Memory B cell (primary cell): ENCODE data around the gene TPI1.
"Not testable (repeated sequence)": the region's sequence is repeated elsewhere in the genome, so short reads cannot be mapped to it uniquely, and the experiment has no call there.

ENCODE experiments used
- ATAC-seq: fragments of 150-1000 bp; cut with Tn5 transposase; 2 replicates; pipeline ENCODE4 v1.10.0; 2021; ENCODE audit warnings: low read depth, mild to moderate bottlenecking, moderate library complexity
- DNase-seq, 2 donors: peaks; one replicate each; pipeline ENCODE4 v3.0.0; 2022; ENCODE audit warnings: low spot score in 2 of 2
- H3K27ac Mint-ChIP-seq: one replicate; pipeline ENCODE4 v1.8.0; 2022; ENCODE audit warnings: mild to moderate bottlenecking, moderate library complexity, mixed read lengths
- H3K27me3 Mint-ChIP-seq: one replicate; pipeline ENCODE4 v1.8.0; 2022; ENCODE audit warnings: mixed read lengths
- H3K36me3 Mint-ChIP-seq: one replicate; pipeline ENCODE4 v1.8.0; 2022; ENCODE audit warnings: mild to moderate bottlenecking, mixed read lengths
- H3K4me1 Mint-ChIP-seq: one replicate; pipeline ENCODE4 v1.8.0; 2022; ENCODE audit warnings: mixed read lengths
- H3K4me3 Mint-ChIP-seq: one replicate; pipeline ENCODE4 v1.8.0; 2022; ENCODE audit warnings: mild to moderate bottlenecking, moderate library complexity, mixed read lengths
- H3K9me3 Mint-ChIP-seq: one replicate; pipeline ENCODE4 v1.8.0; 2022; ENCODE audit warnings: mixed read lengths

TPI1 gene

GRCh38 chr12:6873094-6874014, 6.0 kb downstream of the TPI1 start, which contains the start of gene SPSB2:
TSS of gene SPSB2 (minus strand) at chr12:6873303. CDS start at chr12:6872901, 402 bp downstream.
- Mint-ChIP-seq H3K4me1 (peaks cover 38% of the 10 kb centered on the region), H3K27ac (peak within 1 kb of the TSS; percentile 90), H3K9me3 (no peaks in the 10 kb centered on the region), H3K36me3 (peaks cover 8% of the 10 kb centered on the region), H3K4me3 (peak within 1 kb of the TSS; percentile 89), H3K27me3 (no peaks in the 10 kb centered on the region)
- DNase-seq (peak; percentile 99), ATAC-seq (peak; percentile 88)

- Mint-ChIP-seq H3K4me3 (peak overlapping the region; percentile 89), H3K4me1 (peaks cover 32% of the 10 kb centered on the region), H3K27ac (peak overlapping the region; percentile 90)
- DNase-seq, H3K9me3 Mint-ChIP-seq, H3K27me3 Mint-ChIP-seq, H3K36me3 Mint-ChIP-seq, ATAC-seq: not testable (repeated sequence)
These were observed 6.7 kb downstream of the TPI1 start for GRCh38 chr12:6874015-6874368.

GRCh38 chr12:6879824-6880223, 12.5 kb downstream of the TPI1 start:
- H3K9me3 Mint-ChIP-seq, H3K4me1 Mint-ChIP-seq, H3K27me3 Mint-ChIP-seq, H3K36me3 Mint-ChIP-seq, H3K4me3 Mint-ChIP-seq, ATAC-seq, DNase-seq, H3K27ac Mint-ChIP-seq: not testable (repeated sequence)

GRCh38 chr12:6883252-6883651, 15.9 kb downstream of the TPI1 start:
- H3K27me3 Mint-ChIP-seq = no peaks in the 10 kb centered on the region
- H3K9me3 Mint-ChIP-seq = no peaks in the 10 kb centered on the region
- H3K27ac Mint-ChIP-seq = no peak overlapping the region
- DNase-seq (no peak), ATAC-seq (no peak)
- H3K4me3 Mint-ChIP-seq = no peak overlapping the region
- peaks cover 4% of the 10 kb centered on the region for H3K36me3 Mint-ChIP-seq
- no peaks in the 10 kb centered on the region for H3K4me1 Mint-ChIP-seq

GRCh38 chr12:6883683-6884082, 16.4 kb downstream of the TPI1 start:
- no peaks in the 10 kb centered on the region for H3K27me3 Mint-ChIP-seq
- DNase-seq (no peak), ATAC-seq (no peak)

GRCh38 chr12:6884539-6884938, 17.2 kb downstream of the TPI1 start:
- ATAC-seq (no peak), DNase-seq (no peak)
- Mint-ChIP-seq H3K36me3 (peaks cover 4% of the 10 kb centered on the region), H3K27me3 (no peaks in the 10 kb centered on the region), H3K4me3 (no peak overlapping the region), H3K4me1 (no peaks in the 10 kb centered on the region), H3K27ac (no peak overlapping the region), H3K9me3 (no peaks in the 10 kb centered on the region)

More at GRCh38 chr12:6883683-6884082, 16.4 kb downstream of the TPI1 start:
- Mint-ChIP-seq H3K36me3 (peaks cover 4% of the 10 kb centered on the region), H3K27ac (no peak overlapping the region), H3K4me3 (no peak overlapping the region), H3K4me1 (no peaks in the 10 kb centered on the region), H3K9me3 (no peaks in the 10 kb centered on the region)

GRCh38 chr12:6886206-6886999, 19.1 kb downstream of the TPI1 start:
- not testable (repeated sequence) for H3K27me3 Mint-ChIP-seq, DNase-seq, H3K27ac Mint-ChIP-seq, H3K4me3 Mint-ChIP-seq, H3K4me1 Mint-ChIP-seq, H3K36me3 Mint-ChIP-seq, H3K9me3 Mint-ChIP-seq, ATAC-seq

GRCh38 chr12:6887460-6887859, 20.1 kb downstream of the TPI1 start:
- ATAC-seq = no peak
- peaks cover 4% of the 10 kb centered on the region for H3K36me3 Mint-ChIP-seq
- no peaks in the 10 kb centered on the region for H3K27me3 Mint-ChIP-seq
- no peaks in the 10 kb centered on the region for H3K9me3 Mint-ChIP-seq
- H3K4me3 Mint-ChIP-seq = no peak overlapping the region
- DNase-seq = no peak
- H3K27ac Mint-ChIP-seq = no peak overlapping the region
- H3K4me1 Mint-ChIP-seq = peaks cover 2% of the 10 kb centered on the region

- DNase-seq = no peak
- Mint-ChIP-seq H3K27ac (no peak overlapping the region), H3K27me3 (no peaks in the 10 kb centered on the region), H3K4me1 (peaks cover 2% of the 10 kb centered on the region), H3K36me3 (peaks cover 4% of the 10 kb centered on the region), H3K4me3 (no peak overlapping the region), H3K9me3 (no peaks in the 10 kb centered on the region)
- no peak for ATAC-seq
These were observed 21.0 kb downstream of the TPI1 start for GRCh38 chr12:6888360-6888759.

- not testable (repeated sequence) for ATAC-seq, H3K36me3 Mint-ChIP-seq, H3K27me3 Mint-ChIP-seq, DNase-seq, H3K4me3 Mint-ChIP-seq, H3K4me1 Mint-ChIP-seq, H3K9me3 Mint-ChIP-seq, H3K27ac Mint-ChIP-seq
These were observed 21.5 kb downstream of the TPI1 start for GRCh38 chr12:6888794-6889193.

GRCh38 chr12:6889775-6890573, 22.6 kb downstream of the TPI1 start:
- H3K27me3 Mint-ChIP-seq, H3K4me1 Mint-ChIP-seq, DNase-seq, H3K27ac Mint-ChIP-seq, H3K36me3 Mint-ChIP-seq, ATAC-seq, H3K4me3 Mint-ChIP-seq, H3K9me3 Mint-ChIP-seq: not testable (repeated sequence)

- peaks cover 2% of the 10 kb centered on the region for H3K4me1 Mint-ChIP-seq
- no peaks in the 10 kb centered on the region for H3K27me3 Mint-ChIP-seq
- no peaks in the 10 kb centered on the region for H3K36me3 Mint-ChIP-seq
- peak; percentile 92 for ATAC-seq
- H3K9me3 Mint-ChIP-seq = no peaks in the 10 kb centered on the region
- DNase-seq = peak; percentile 96 to 98
- H3K27ac Mint-ChIP-seq = peak overlapping the region; percentile 91
- peak overlapping the region; percentile 85 for H3K4me3 Mint-ChIP-seq
These were observed 23.7 kb downstream of the TPI1 start for GRCh38 chr12:6890789-6891645.

GRCh38 chr12:6891646-6892001, 24.3 kb downstream of the TPI1 start:
- H3K9me3 Mint-ChIP-seq = no peaks in the 10 kb centered on the region
- ATAC-seq (no peak), DNase-seq (no peak)
- H3K4me3 Mint-ChIP-seq = peak overlapping the region; percentile 85
- H3K36me3 Mint-ChIP-seq = no peaks in the 10 kb centered on the region
- peaks cover 2% of the 10 kb centered on the region for H3K4me1 Mint-ChIP-seq
- H3K27me3 Mint-ChIP-seq = no peaks in the 10 kb centered on the region
- peak overlapping the region; percentile 91 for H3K27ac Mint-ChIP-seq
